HEK293T (cell line): ENCODE results near the gene PACS2.

Source experiments
- CTCF ChIA-PET: fragments of 350-600 bp; formaldehyde crosslinking; extraction: SDS; loops from one replicate; lab custom pipeline; 2021; ENCODE audit warnings: antibody characterized with exemption, inconsistent platforms; lab: Yijun Ruan, JAX
- POLR2A ChIA-PET: fragments of 350-600 bp; formaldehyde crosslinking; extraction: SDS; loops from one replicate; lab custom pipeline; 2020; ENCODE audit warnings: antibody characterized with exemption, inconsistent platforms; lab: Yijun Ruan, JAX
- DNase-seq: peaks from one replicate; pipeline ENCODE4 v3.0.0; 2012; ENCODE audit warnings: mixed read lengths; ENCODE audit errors: extremely low spot score
- ARNT ChIP-seq: fragments of 450-650 bp; IDR thresholded peaks from 2 replicates; pipeline ENCODE4 v1.6.1; 2017; ENCODE audit warnings: mild to moderate bottlenecking
- BHLHE40 ChIP-seq: fragments of 450-650 bp; IDR thresholded peaks from 2 replicates; pipeline ENCODE4 v1.6.1; 2016; ENCODE audit warnings: mild to moderate bottlenecking, moderate library complexity, borderline replicate concordance
- CTBP1 ChIP-seq: fragments of 450-650 bp; IDR thresholded peaks from 2 replicates; pipeline ENCODE4 v1.6.1; 2016; ENCODE audit warnings: borderline replicate concordance
- ELF4 ChIP-seq: fragments of 450-650 bp; IDR thresholded peaks from 2 replicates; pipeline ENCODE4 v1.6.1; 2017; ENCODE audit warnings: antibody characterized with exemption
- FOXA1 ChIP-seq: fragments of 450-650 bp; IDR thresholded peaks from 2 replicates; pipeline ENCODE4 v1.6.1; 2016; ENCODE audit warnings: mild to moderate bottlenecking
- FOXK2 ChIP-seq: fragments of 450-650 bp; IDR thresholded peaks from 2 replicates; pipeline ENCODE4 v1.6.1; 2016; ENCODE audit warnings: mild to moderate bottlenecking
- FOXM1 ChIP-seq: fragments of 450-650 bp; IDR thresholded peaks from 2 replicates; pipeline ENCODE4 v1.6.1; 2017; ENCODE audit warnings: mild to moderate bottlenecking, borderline replicate concordance
- HDGF ChIP-seq: fragments of 450-650 bp; IDR thresholded peaks from 2 replicates; pipeline ENCODE4 v1.6.1; 2017; ENCODE audit warnings: antibody characterized with exemption, borderline replicate concordance
- L3MBTL2 ChIP-seq: fragments of 450-650 bp; conservative IDR thresholded peaks from 2 replicates; pipeline ENCODE4 v1.6.1; 2016; ENCODE audit warnings: mild to moderate bottlenecking
- LEF1 ChIP-seq: fragments of 450-650 bp; IDR thresholded peaks from 2 replicates; pipeline ENCODE4 v1.6.1; 2017; ENCODE audit warnings: mild to moderate bottlenecking, borderline replicate concordance
- NFRKB ChIP-seq: fragments of 450-650 bp; IDR thresholded peaks from 2 replicates; pipeline ENCODE4 v1.6.1; 2016; ENCODE audit warnings: mild to moderate bottlenecking, moderate library complexity
- SP1 ChIP-seq: fragments of 450-650 bp; IDR thresholded peaks from 2 replicates; pipeline ENCODE4 v1.6.1; 2017
- SUZ12 ChIP-seq: fragments of 450-650 bp; IDR thresholded peaks from 2 replicates; pipeline ENCODE4 v1.6.1; 2016; ENCODE audit warnings: mild to moderate bottlenecking
- TARDBP ChIP-seq: fragments of 450-650 bp; IDR thresholded peaks from 2 replicates; pipeline ENCODE4 v1.6.1; 2016
- ZNF384 ChIP-seq: fragments of 450-650 bp; IDR thresholded peaks from 2 replicates; pipeline ENCODE4 v1.6.1; 2016
- TF ChIP-seq, protein P1 (sequence below): fragments of 450-650 bp; IDR thresholded peaks from 2 replicates; pipeline ENCODE4 v1.6.1; 2016

Gene PACS2

DNA sequence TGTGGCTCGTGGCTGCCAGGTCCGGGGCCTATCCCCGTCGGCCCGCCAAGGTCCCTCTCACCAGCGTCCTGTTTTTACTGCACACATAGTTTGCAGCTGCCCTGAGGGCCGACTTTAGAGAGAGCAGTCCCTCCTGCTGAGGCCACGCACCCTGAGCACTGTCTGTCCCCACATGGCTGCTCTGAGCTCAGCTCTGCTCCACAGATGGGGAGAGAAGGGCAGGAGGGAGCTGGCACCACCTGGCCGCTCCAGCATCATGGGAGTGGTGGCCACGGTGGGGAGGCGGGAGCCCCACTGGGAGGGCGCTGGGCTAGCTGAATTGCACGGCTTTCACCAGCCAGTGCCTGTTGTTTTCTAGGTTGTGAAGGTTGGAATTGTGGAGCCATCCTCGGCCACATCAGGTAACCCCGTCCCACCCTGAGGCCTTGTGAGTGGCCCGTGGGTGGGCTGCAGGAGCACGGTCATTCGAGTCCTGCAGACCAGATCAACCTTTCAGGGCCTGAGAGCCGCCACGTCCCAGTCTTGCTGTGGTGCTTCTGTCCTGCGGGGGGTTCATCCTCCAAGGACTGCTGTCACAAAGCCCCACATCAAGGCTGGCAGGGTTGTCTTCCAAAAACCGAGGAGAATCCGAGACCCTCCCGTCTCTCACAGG, 76.4 kb downstream of the PACS2 start:
- ChIA-PET CTCF (no interaction called here), POLR2A (no interaction called here)
- no peak for DNase-seq
- TF ChIP-seq FOXA1 (no peak), ZNF384 (no peak)

DNA sequence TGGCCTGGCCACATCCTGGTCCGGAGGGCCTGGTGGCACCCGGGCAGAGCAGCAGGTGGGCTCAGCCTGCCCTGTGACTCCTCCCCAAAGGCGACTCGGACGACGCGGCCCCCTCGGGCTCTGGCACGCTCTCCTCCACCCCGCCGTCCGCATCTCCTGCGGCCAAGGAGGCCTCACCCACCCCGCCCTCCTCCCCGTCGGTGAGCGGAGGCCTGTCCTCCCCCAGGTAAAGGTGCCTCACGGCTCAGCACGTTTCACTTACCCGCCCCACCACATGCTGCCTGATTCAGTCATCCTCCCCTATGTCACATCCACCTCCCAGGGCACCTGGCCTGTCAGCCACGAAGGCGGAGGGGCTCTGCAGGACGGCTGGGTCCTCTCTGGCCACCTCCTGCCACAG, 77.0 kb downstream of the PACS2 start:
- ChIA-PET CTCF (no interaction called here), POLR2A (no interaction called here)
- TF ChIP-seq BHLHE40 (no peak), FOXA1 (no peak), FOXM1 (no peak), ARNT (no peak), CTBP1 (no peak), ELF4 (no peak), SUZ12 (no peak), TARDBP (no peak), L3MBTL2 (no peak), NFRKB (no peak), HDGF (no peak), LEF1 (no peak), ZNF384 (no peak), SP1 (no peak), FOXK2 (no peak)
- TF ChIP-seq, protein P1, sequence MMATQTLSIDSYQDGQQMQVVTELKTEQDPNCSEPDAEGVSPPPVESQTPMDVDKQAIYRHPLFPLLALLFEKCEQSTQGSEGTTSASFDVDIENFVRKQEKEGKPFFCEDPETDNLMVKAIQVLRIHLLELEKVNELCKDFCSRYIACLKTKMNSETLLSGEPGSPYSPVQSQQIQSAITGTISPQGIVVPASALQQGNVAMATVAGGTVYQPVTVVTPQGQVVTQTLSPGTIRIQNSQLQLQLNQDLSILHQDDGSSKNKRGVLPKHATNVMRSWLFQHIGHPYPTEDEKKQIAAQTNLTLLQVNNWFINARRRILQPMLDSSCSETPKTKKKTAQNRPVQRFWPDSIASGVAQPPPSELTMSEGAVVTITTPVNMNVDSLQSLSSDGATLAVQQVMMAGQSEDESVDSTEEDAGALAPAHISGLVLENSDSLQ: no peak
- DNase-seq: no peak

GRCh38 chr14:105392131-105393090, 77.9 kb downstream of the PACS2 start:
- TF ChIP-seq HDGF: no peak
- no peak for TF ChIP-seq BHLHE40
- POLR2A ChIA-PET: no interaction called here
- CTCF ChIA-PET: no interaction called here
- no peak for DNase-seq

DNA sequence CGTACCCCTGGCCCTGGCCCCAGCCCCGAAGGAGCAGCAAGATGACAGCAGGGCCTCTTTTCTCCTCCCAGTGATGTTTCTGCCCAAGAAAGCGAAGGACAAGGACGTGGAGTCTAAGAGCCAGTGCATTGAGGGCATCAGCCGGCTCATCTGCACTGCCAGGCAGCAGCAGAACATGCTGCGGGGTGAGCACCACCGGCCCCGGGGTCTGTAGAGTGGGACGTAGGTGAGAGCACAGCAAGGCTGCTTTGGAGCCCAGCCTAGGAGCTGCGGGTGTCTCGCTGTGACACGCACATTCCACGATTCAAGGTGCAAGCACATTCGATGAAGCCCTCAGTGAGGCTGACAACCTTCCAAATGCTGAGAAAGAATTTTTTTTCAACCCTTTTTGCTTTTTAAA, 78.6 kb downstream of the PACS2 start:
- POLR2A ChIA-PET: no interaction called here
- no peak for DNase-seq
- CTCF ChIA-PET: no interaction called here
- TF ChIP-seq FOXM1 (no peak), ZNF384 (no peak), ARNT (no peak), BHLHE40 (no peak), L3MBTL2 (no peak), SP1 (no peak), HDGF (no peak), TARDBP (no peak), FOXK2 (no peak), FOXA1 (no peak), NFRKB (no peak)
- TF ChIP-seq, protein P1: no peak

DNA sequence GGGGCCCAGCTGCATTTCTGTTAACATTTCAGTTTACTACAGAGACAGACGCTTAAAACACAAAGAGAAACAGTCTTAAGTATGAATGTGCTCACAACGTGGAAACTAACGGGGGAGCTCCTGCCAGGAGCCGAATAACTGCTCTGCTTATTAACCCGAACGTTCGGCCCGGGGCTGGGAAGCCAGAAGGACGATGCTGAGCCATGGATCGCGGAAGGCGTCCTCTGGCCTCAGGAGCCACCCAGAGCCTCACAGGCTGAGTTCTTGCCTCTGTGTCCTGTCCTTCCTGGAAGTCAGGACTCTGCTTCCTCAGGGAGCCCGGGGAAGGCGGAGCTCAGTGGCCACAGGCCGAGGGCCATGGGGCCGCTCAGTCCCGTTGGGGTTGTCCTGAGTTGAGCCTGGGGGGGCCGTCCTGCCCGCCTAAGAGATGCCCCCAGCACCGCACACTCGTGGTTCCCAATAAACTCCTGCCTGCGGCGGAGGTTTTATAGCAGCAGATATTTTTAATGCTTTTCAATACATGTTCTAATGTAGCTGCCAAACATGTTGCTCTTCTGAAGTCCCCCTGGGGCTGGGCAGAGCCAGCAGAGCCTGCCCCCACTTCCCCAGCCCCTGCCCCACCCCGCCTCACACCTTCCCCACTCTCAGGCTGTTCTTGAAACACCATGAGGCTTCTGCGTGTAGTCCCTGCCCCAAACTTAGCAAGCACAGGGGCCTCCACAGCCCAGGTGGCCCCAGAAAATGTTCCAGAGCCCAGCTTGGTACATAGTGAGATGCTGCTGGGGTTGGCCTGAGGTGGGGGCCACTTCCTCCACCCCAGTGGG, 80.4 kb downstream of the PACS2 start:
- TF ChIP-seq HDGF (no peak), NFRKB (no peak), CTBP1 (no peak), TARDBP (no peak)
- TF ChIP-seq, protein P1: no peak
- POLR2A ChIA-PET: interaction anchor here (1.4 kb wide), 1 partner anchor 76 kb away, joined by 4 read pairs; no protein-coding TSS in a partner anchor
- CTCF ChIA-PET: interaction anchor here (1.2 kb wide), 1 partner anchor 94 kb away, joined by 5 read pairs; no protein-coding TSS in a partner anchor
- DNase-seq: no peak

- ChIA-PET CTCF (interaction anchor here (1.2 kb wide), 1 partner anchor 94 kb away, joined by 5 read pairs; no protein-coding TSS in a partner anchor), POLR2A (interaction anchor here (1.4 kb wide), 1 partner anchor 75 kb away, joined by 4 read pairs; no protein-coding TSS in a partner anchor)
- DNase-seq: no peak
Observed at GRCh38 chr14:105395538-105395854, 80.9 kb downstream of the PACS2 start.

More at GRCh38 chr14:105395538-105395854, 80.9 kb downstream of the PACS2 start:
- TF ChIP-seq NFRKB (no peak), L3MBTL2 (no peak), TARDBP (no peak), ELF4 (no peak), HDGF (no peak), BHLHE40 (no peak), FOXK2 (no peak), ARNT (no peak), LEF1 (no peak), ZNF384 (no peak), SP1 (no peak), SUZ12 (no peak), FOXM1 (no peak), FOXA1 (no peak), CTBP1 (no peak)
- TF ChIP-seq, protein P1: no peak
